Endothelial cell of umbilical vein (primary cell): ENCODE data around the gene TFF2. TPM values are rescaled to one million over a fixed set of nuclear protein-coding genes. Genes with fewer than 3 reads are reported as not detected.
A peak's percentile ranks its signal among the peaks of the same experiment; 100 is the strongest.

Source experiments
- BruUV-seq: library from RNA; stranded (reverse); fragments of 400-500 nt; replicated peaks from 2 replicates; lab custom pipeline; 2021; lab: Mats Ljungman, UMichigan
- CTCF ChIA-PET: fragments of 300-600, 350-600 bp; sonication (Branson Sonifier 250); formaldehyde crosslinking; loops from one replicate; lab custom pipeline; 2021; ENCODE audit warnings: antibody characterized with exemption, inconsistent platforms; lab: Charles Lee
- POLR2A ChIA-PET: fragments of 300-600, 350-600 bp; sonication (Branson Sonifier 250); formaldehyde crosslinking; loops from one replicate; lab custom pipeline; 2021; ENCODE audit warnings: antibody characterized with exemption, inconsistent platforms; lab: Charles Lee
- DNase-seq: peaks from one replicate; pipeline ENCODE4 v3.0.0-alpha.2; 2011; ENCODE audit warnings: low read depth, low spot score
- FAIRE-seq: peaks from 2 replicates; lab custom pipeline; 2011; peaks lifted over from hg19 to GRCh38; lab: Jason Lieb, UNC
- H2AFZ ChIP-seq: 2 replicates; pipeline ENCODE4 v1.6.0; 2012; ENCODE audit warnings: low read depth, low read length, control low read depth, inconsistent platforms
- H3K27ac ChIP-seq: 2 replicates; pipeline ENCODE4 v1.5.1; 2011; ENCODE audit warnings: low read depth, mild to moderate bottlenecking, control low read depth, low read length, moderate library complexity; ENCODE audit not compliant: insufficient read depth
- H3K27me3 ChIP-seq, 2 experiments: 2 replicates each; pipeline versions ENCODE4 v1.6.0 to v1.6.1; 2011; ENCODE audit warnings: low read length in 2 of 2, mixed read lengths in 1 of 2; ENCODE audit not compliant: control insufficient read depth in 2 of 2, insufficient read depth in 2 of 2
- H3K36me3 ChIP-seq, 2 experiments: 2 replicates in 1 of 2; 3 replicates in 1 of 2; pipeline ENCODE4 v1.5.1; 2011; ENCODE audit warnings: low read length in 2 of 2, mild to moderate bottlenecking in 1 of 2, moderate library complexity in 1 of 2; ENCODE audit not compliant: control insufficient read depth in 2 of 2, insufficient read depth in 2 of 2; ENCODE audit errors: extremely low read depth in 1 of 2
- H3K4me1 ChIP-seq: 3 replicates; pipeline ENCODE4 v1.5.1; 2011; ENCODE audit warnings: mild to moderate bottlenecking, low read length; ENCODE audit not compliant: control insufficient read depth, insufficient read depth; ENCODE audit errors: extremely low read depth
- H3K4me2 ChIP-seq: 2 replicates; pipeline ENCODE4 v1.6.1; 2011; ENCODE audit warnings: low read length, control low read depth, mixed read lengths; ENCODE audit not compliant: insufficient read depth
- H3K4me3 ChIP-seq, 3 experiments: fragments of 200-600 bp in 1 of 3; sonication (generic), shearing (Covaris generic) in 1 of 3; replicated peaks in 1 of 3; 2 replicates each; pipeline ENCODE4 v1.5.1; 2011 to 2016; ENCODE audit warnings: control low read depth in 3 of 3, low read length in 3 of 3, mild to moderate bottlenecking in 2 of 3, inconsistent platforms in 1 of 3, low read depth in 1 of 3, moderate library complexity in 1 of 3; ENCODE audit not compliant: insufficient read depth in 1 of 3
- H3K79me2 ChIP-seq: 2 replicates; pipeline ENCODE4 v1.6.0; 2012; ENCODE audit warnings: low read length, inconsistent platforms; ENCODE audit not compliant: control insufficient read depth, insufficient read depth
- H3K9ac ChIP-seq: replicated peaks from 2 replicates; pipeline ENCODE3; 2011; ENCODE audit warnings: low read length, control low read depth; ENCODE audit not compliant: insufficient read depth; ENCODE audit errors: extremely low read depth
- H3K9me1 ChIP-seq: replicated peaks from 3 replicates; pipeline ENCODE4 v1.6.0; 2011; ENCODE audit warnings: mild to moderate bottlenecking, low read length; ENCODE audit not compliant: control insufficient read depth, insufficient read depth; ENCODE audit errors: extremely low read depth
- H3K9me3 ChIP-seq: replicated peaks from 2 replicates; pipeline ENCODE4 v1.5.1; 2012; ENCODE audit warnings: low read length, inconsistent platforms; ENCODE audit not compliant: control insufficient read depth, insufficient read depth
- H4K20me1 ChIP-seq: replicated peaks from 2 replicates; pipeline ENCODE3; 2011; ENCODE audit warnings: mild to moderate bottlenecking, low read length; ENCODE audit not compliant: control insufficient read depth, insufficient read depth; ENCODE audit errors: extremely low read depth
- EZH2 ChIP-seq: IDR thresholded peaks from 2 replicates; pipeline ENCODE4 v1.6.1; 2012; ENCODE audit warnings: borderline replicate concordance, low read depth, mild to moderate bottlenecking, moderate library complexity, low read length, inconsistent platforms; ENCODE audit not compliant: severe bottlenecking
- FOS ChIP-seq: IDR thresholded peaks from 2 replicates; pipeline ENCODE4 v1.6.1; 2011; ENCODE audit warnings: mild to moderate bottlenecking, low read length, moderate library complexity, borderline replicate concordance; ENCODE audit not compliant: insufficient read depth
- GATA2 ChIP-seq: IDR thresholded peaks from 2 replicates; pipeline ENCODE4 v1.7.0; 2011; ENCODE audit warnings: low read depth, mild to moderate bottlenecking, moderate library complexity, mixed read lengths, low read length; ENCODE audit not compliant: insufficient read length, insufficient read depth
- JUN ChIP-seq: IDR thresholded peaks from 2 replicates; pipeline ENCODE4 v1.6.1; 2011; ENCODE audit warnings: borderline replicate concordance, low read depth; ENCODE audit not compliant: insufficient read length, insufficient read depth
- MYC ChIP-seq: IDR thresholded peaks from one replicate; pipeline ENCODE4 v1.6.1; 2011; ENCODE audit warnings: mild to moderate bottlenecking, low read depth, low read length
- POLR2A ChIP-seq: IDR thresholded peaks from 2 replicates; pipeline ENCODE4 v1.6.1; 2012; ENCODE audit warnings: low read depth, mild to moderate bottlenecking, control low read depth, low read length
- POLR2AphosphoS5 ChIP-seq: IDR thresholded peaks from 2 replicates; pipeline ENCODE4 v1.6.1; 2012; ENCODE audit warnings: low read depth, mild to moderate bottlenecking, control low read depth, low read length, moderate library complexity; ENCODE audit not compliant: insufficient read depth
- dilution Hi-C: fragments of 300-500 bp; cut with MboI; formaldehyde crosslinking; loops from one replicate; pipeline ENCODE4 v1.15.0; 2019; ENCODE audit warnings: low sequenced_read_pairs; ENCODE audit not compliant: extremely low pct_ligation_motif_present
- intact Hi-C: fragments of 100-400 bp; cut with micrococcal nuclease; formaldehyde crosslinking; loops from one replicate; pipeline ENCODE4 v1.10.0; 2022
- polyA plus RNA-seq, 4 experiments: library from polyadenylated mRNA; depleted of rRNA in 3 of 4; stranded (reverse) in 3 of 4; unstranded in 1 of 4; fragments of >200 nt; gene quantifications; 2 replicates each; pipeline versions ENCODE4 v1.2.1 to v1.2.3, GENCODE V29; 2011 to 2012; ENCODE audit warnings: missing spikeins in 1 of 4
- total RNA-seq: library from RNA; stranded (reverse); gene quantifications from 2 replicates; pipeline ENCODE4 v1.2.3, GENCODE V29; 2021
- TF ChIP-seq, protein P1 (sequence below): IDR thresholded peaks from 2 replicates; pipeline ENCODE4 v1.6.1; 2011; ENCODE audit not compliant: insufficient read depth, insufficient read length
- TF ChIP-seq, protein P2 (sequence below), 2 donors: IDR thresholded peaks; 1 replicate in 1 of 2; 2 replicates in 1 of 2; pipeline ENCODE4 v1.5.1; 2011; ENCODE audit warnings: low read length in 2 of 2, mild to moderate bottlenecking in 2 of 2, moderate library complexity in 2 of 2, control low read depth in 1 of 2, inconsistent platforms in 1 of 2, low read depth in 1 of 2; ENCODE audit not compliant: insufficient read depth in 1 of 2; ENCODE audit errors: extremely low read depth in 1 of 2

Gene TFF2
- total and polyA plus RNA-seq, 2 donors (not counting 3 experiments of a cell fraction or from before 2014, with no cell fraction given): not detected

- peaks cover 0 to 1% of the 10 kb centered on the region in 2 experiments for H3K27me3 ChIP-seq
- H3K27ac ChIP-seq: no peak within 1 kb of the TSS
- peak; percentile 2 for DNase-seq
- no peaks in the 10 kb centered on the region for H3K9me3 ChIP-seq
- no peak for FAIRE-seq
- BruUV-seq: no TSS peak
- H3K4me2 ChIP-seq: no peak within 1 kb of the TSS
- intact Hi-C loops (no loop called here), dilution Hi-C loops (no loop called here)
- no peaks in the 10 kb centered on the region for H4K20me1 ChIP-seq
- no peak within 1 kb of the TSS for H2AFZ ChIP-seq
- ChIA-PET POLR2A (no interaction called here), CTCF (interaction anchor here (0.6 to 1.0 kb wide), 3 partner anchors 15 to 57 kb away, joined by 3 read pairs; no protein-coding TSS in a partner anchor)
- H3K4me3 ChIP-seq: no peak within 1 kb of the TSS
- H3K9ac ChIP-seq: no peak within 1 kb of the TSS
- no peaks in the 10 kb centered on the region for H3K36me3 ChIP-seq
- no peaks in the 10 kb centered on the region for H3K79me2 ChIP-seq
- TF ChIP-seq GATA2 (no peak), FOS (no peak), MYC (no peak), POLR2A (no peak), EZH2 (no peak), POLR2AphosphoS5 (no peak), JUN (no peak)
- TF ChIP-seq, protein P1, sequence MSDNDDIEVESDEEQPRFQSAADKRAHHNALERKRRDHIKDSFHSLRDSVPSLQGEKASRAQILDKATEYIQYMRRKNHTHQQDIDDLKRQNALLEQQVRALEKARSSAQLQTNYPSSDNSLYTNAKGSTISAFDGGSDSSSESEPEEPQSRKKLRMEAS: no peak
- TF ChIP-seq, protein P2, sequence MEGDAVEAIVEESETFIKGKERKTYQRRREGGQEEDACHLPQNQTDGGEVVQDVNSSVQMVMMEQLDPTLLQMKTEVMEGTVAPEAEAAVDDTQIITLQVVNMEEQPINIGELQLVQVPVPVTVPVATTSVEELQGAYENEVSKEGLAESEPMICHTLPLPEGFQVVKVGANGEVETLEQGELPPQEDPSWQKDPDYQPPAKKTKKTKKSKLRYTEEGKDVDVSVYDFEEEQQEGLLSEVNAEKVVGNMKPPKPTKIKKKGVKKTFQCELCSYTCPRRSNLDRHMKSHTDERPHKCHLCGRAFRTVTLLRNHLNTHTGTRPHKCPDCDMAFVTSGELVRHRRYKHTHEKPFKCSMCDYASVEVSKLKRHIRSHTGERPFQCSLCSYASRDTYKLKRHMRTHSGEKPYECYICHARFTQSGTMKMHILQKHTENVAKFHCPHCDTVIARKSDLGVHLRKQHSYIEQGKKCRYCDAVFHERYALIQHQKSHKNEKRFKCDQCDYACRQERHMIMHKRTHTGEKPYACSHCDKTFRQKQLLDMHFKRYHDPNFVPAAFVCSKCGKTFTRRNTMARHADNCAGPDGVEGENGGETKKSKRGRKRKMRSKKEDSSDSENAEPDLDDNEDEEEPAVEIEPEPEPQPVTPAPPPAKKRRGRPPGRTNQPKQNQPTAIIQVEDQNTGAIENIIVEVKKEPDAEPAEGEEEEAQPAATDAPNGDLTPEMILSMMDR (IDR thresholded peaks at IDR 0.05; ENCODE audit: extremely low read depth in 1 of 2, insufficient read depth in 1 of 2, low read depth in 1 of 2, low read length in 2 of 2): no peak
- no peaks in the 10 kb centered on the region for H3K4me1 ChIP-seq
- no peaks in the 10 kb centered on the region for H3K9me1 ChIP-seq
Measured at GRCh38 chr21:42366292-42367010, 15.7 kb upstream of the TFF2 start, which contains the start of gene TFF1. Gene TFF1, minus strand, starts transcription at chr21:42366535. Its CDS starts 40 bp downstream, at chr21:42366495.
